GM12878 (cell line): Measurements from ENCODE around the gene PFN3.

Experiments used
- DPF2 ChIP-seq: fragments of 450-650 bp; IDR thresholded peaks from 2 replicates; pipeline ENCODE4 v1.6.1; 2017; ENCODE audit warnings: mild to moderate bottlenecking
- NFYB ChIP-seq: IDR thresholded peaks from 2 replicates; pipeline ENCODE4 v1.6.1; 2011; ENCODE audit warnings: low read depth, mild to moderate bottlenecking, low read length, improper control_type of control experiment, moderate library complexity; ENCODE audit not compliant: insufficient read depth
- POLR2A ChIP-seq: IDR thresholded peaks from 2 replicates; pipeline ENCODE4 v1.6.1; 2011; ENCODE audit warnings: low read depth, mild to moderate bottlenecking, low read length
- SUZ12 ChIP-seq: fragments of 200-600 bp; sonication (generic); IDR thresholded peaks from one replicate; pipeline ENCODE4 v1.6.1; 2018; ENCODE audit warnings: antibody characterized with exemption, mild to moderate bottlenecking; ENCODE audit not compliant: unreplicated experiment
- TF ChIP-seq, protein P1 (sequence below), 3 experiments: IDR thresholded peaks in 2 of 3; conservative IDR thresholded peaks in 1 of 3; 2 replicates each; pipeline ENCODE4 v1.5.1; 2011; ENCODE audit warnings: low read depth in 3 of 3, low read length in 3 of 3, mild to moderate bottlenecking in 3 of 3, control low read depth in 2 of 3, moderate library complexity in 2 of 3, inconsistent platforms in 1 of 3, mixed read lengths in 1 of 3; ENCODE audit not compliant: control insufficient read depth in 2 of 3, insufficient read depth in 1 of 3; ENCODE audit errors: extremely low read depth in 1 of 3
- TF ChIP-seq, protein P2 (sequence below): IDR thresholded peaks from 2 replicates; pipeline ENCODE4 v1.6.1; 2011; ENCODE audit warnings: low read depth, low read length, improper control_type of control experiment, borderline replicate concordance

DNA sequence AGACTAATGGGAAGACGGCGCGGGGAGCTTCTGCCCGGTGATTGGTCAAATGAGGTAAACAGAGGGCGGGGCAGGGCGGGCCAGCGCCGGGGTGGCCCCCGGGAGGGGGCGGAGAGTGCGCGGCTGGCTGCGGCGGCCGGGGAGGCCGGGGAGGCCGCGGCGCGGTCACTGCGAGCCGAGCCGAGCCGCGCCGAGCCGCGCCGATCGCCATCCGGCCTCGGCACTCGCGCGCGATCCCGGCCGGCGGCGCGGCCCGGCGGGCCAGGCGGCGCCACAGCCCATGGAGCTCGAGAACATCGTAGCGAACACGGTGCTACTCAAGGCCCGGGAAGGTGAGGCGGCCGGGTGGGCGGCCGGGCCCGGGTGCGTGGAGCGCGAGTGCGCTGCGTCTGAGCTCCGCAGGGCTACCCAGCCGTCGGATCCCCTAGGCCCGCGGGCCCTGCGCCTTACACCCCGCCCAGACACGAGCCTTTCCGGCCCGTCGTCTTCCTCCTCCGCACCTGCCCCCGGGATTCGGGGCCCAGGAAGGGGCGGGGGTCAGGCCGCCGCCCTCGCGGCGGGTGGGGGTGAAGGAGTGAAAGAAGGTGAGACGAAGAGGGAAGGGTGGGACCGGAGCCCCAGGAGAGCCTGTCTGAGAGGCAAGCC, 26.2 kb upstream of the PFN3 start, which contains the start of gene GRK6:
- no peak for TF ChIP-seq POLR2A
- TF ChIP-seq, protein P1, sequence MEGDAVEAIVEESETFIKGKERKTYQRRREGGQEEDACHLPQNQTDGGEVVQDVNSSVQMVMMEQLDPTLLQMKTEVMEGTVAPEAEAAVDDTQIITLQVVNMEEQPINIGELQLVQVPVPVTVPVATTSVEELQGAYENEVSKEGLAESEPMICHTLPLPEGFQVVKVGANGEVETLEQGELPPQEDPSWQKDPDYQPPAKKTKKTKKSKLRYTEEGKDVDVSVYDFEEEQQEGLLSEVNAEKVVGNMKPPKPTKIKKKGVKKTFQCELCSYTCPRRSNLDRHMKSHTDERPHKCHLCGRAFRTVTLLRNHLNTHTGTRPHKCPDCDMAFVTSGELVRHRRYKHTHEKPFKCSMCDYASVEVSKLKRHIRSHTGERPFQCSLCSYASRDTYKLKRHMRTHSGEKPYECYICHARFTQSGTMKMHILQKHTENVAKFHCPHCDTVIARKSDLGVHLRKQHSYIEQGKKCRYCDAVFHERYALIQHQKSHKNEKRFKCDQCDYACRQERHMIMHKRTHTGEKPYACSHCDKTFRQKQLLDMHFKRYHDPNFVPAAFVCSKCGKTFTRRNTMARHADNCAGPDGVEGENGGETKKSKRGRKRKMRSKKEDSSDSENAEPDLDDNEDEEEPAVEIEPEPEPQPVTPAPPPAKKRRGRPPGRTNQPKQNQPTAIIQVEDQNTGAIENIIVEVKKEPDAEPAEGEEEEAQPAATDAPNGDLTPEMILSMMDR (IDR thresholded peaks at IDR 0.05 in 2 of 3, conservative IDR thresholded peaks at IDR 0.05 in 1 of 3; ENCODE audit: control insufficient read depth in 2 of 3, extremely low read depth in 1 of 3, insufficient read depth in 1 of 3, low read depth in 3 of 3, low read length in 3 of 3), result no peak
- no peak for TF ChIP-seq NFYB
- no peak; the same call in none of the 2 replicates for TF ChIP-seq DPF2
- TF ChIP-seq, protein P2, sequence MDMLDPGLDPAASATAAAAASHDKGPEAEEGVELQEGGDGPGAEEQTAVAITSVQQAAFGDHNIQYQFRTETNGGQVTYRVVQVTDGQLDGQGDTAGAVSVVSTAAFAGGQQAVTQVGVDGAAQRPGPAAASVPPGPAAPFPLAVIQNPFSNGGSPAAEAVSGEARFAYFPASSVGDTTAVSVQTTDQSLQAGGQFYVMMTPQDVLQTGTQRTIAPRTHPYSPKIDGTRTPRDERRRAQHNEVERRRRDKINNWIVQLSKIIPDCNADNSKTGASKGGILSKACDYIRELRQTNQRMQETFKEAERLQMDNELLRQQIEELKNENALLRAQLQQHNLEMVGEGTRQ, result no peak
- no peak for TF ChIP-seq SUZ12
